Ishikawa (cell line): ENCODE measurements around the gene COL6A5.

ENCODE experiments used
- CEBPB ChIP-seq: IDR thresholded peaks from 2 replicates; pipeline ENCODE4 v1.6.1; 2012
- CREB1 ChIP-seq: IDR thresholded peaks from 2 replicates; pipeline ENCODE4 v1.6.1; 2012; ENCODE audit warnings: low read depth
- EGR1 ChIP-seq: IDR thresholded peaks from 2 replicates; pipeline ENCODE4 v1.6.1; 2012
- EP300 ChIP-seq: IDR thresholded peaks from 2 replicates; pipeline ENCODE4 v1.6.1; 2012; ENCODE audit warnings: borderline replicate concordance
- FOXM1 ChIP-seq: IDR thresholded peaks from 2 replicates; pipeline ENCODE4 v1.6.1; 2012; ENCODE audit warnings: low read depth, borderline replicate concordance
- MAX ChIP-seq: IDR thresholded peaks from 2 replicates; pipeline ENCODE4 v1.6.1; 2012
- NFIC ChIP-seq: IDR thresholded peaks from 2 replicates; pipeline ENCODE4 v1.6.1; 2012
- RAD21 ChIP-seq: IDR thresholded peaks from 2 replicates; pipeline ENCODE4 v1.6.1; 2012; ENCODE audit warnings: low read depth
- TAF1 ChIP-seq: IDR thresholded peaks from 2 replicates; pipeline ENCODE4 v1.6.1; 2012; ENCODE audit warnings: low read depth, mild to moderate bottlenecking
- TCF12 ChIP-seq: IDR thresholded peaks from 2 replicates; pipeline ENCODE4 v1.6.1; 2012; ENCODE audit warnings: low read depth
- TEAD4 ChIP-seq: IDR thresholded peaks from 2 replicates; pipeline ENCODE4 v1.6.1; 2012
- YY1 ChIP-seq: IDR thresholded peaks from 2 replicates; pipeline ENCODE4 v1.6.1; 2012; ENCODE audit warnings: low read depth
- ZBTB7A ChIP-seq: IDR thresholded peaks from 2 replicates; pipeline ENCODE4 v1.6.1; 2012; ENCODE audit warnings: low read depth
- TF ChIP-seq, protein P1 (sequence below): IDR thresholded peaks from 2 replicates; pipeline ENCODE4 v1.6.1; 2012
- TF ChIP-seq, protein P2 (sequence below): IDR thresholded peaks from 2 replicates; pipeline ENCODE4 v1.6.1; 2012; ENCODE audit warnings: low read depth, mild to moderate bottlenecking

Gene COL6A5

DNA sequence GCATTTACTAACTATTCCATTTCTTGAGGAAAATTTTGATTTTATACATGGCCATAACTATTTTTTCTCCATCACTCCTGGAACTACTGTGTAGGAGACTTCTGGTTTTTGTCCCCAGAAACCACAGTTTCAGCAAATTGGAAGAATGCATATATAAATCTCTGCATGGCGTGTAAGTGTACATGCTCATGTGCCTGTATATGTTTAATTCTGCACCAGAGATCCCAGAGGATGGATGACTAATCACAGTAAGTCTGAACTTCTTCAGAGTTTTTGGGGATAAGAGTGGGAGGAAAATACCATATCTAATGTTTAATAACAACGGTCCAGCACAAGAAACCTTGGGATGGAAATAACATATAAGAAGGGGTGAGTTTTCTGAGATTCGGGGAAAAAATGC lies 160.6 kb downstream of the COL6A5 start:
- TF ChIP-seq EP300 (no peak), TEAD4 (no peak), TCF12 (no peak), ZBTB7A (no peak), TAF1 (no peak)
- TF ChIP-seq, protein P1, sequence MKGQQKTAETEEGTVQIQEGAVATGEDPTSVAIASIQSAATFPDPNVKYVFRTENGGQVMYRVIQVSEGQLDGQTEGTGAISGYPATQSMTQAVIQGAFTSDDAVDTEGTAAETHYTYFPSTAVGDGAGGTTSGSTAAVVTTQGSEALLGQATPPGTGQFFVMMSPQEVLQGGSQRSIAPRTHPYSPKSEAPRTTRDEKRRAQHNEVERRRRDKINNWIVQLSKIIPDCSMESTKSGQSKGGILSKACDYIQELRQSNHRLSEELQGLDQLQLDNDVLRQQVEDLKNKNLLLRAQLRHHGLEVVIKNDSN, result no peak
- TF ChIP-seq, protein P2, sequence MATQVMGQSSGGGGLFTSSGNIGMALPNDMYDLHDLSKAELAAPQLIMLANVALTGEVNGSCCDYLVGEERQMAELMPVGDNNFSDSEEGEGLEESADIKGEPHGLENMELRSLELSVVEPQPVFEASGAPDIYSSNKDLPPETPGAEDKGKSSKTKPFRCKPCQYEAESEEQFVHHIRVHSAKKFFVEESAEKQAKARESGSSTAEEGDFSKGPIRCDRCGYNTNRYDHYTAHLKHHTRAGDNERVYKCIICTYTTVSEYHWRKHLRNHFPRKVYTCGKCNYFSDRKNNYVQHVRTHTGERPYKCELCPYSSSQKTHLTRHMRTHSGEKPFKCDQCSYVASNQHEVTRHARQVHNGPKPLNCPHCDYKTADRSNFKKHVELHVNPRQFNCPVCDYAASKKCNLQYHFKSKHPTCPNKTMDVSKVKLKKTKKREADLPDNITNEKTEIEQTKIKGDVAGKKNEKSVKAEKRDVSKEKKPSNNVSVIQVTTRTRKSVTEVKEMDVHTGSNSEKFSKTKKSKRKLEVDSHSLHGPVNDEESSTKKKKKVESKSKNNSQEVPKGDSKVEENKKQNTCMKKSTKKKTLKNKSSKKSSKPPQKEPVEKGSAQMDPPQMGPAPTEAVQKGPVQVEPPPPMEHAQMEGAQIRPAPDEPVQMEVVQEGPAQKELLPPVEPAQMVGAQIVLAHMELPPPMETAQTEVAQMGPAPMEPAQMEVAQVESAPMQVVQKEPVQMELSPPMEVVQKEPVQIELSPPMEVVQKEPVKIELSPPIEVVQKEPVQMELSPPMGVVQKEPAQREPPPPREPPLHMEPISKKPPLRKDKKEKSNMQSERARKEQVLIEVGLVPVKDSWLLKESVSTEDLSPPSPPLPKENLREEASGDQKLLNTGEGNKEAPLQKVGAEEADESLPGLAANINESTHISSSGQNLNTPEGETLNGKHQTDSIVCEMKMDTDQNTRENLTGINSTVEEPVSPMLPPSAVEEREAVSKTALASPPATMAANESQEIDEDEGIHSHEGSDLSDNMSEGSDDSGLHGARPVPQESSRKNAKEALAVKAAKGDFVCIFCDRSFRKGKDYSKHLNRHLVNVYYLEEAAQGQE, result no peak

DNA sequence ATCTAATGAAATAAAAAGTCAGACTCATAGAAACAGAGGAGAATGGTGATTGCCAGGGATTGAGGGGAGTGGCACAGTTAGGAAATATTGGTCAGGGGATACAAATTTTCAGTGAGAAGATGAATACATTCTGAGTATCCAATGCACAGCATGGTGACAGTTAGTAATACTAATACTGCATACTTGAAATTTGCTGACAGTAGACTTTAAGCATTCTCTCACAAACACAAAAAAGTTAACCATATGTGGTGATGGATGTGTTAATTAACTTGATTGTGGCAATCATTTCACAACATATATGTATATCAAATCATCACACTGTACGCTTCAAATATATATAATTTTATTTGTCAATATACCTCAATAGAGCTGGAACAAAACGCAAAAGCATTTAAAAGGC lies 162.3 kb downstream of the COL6A5 start:
- TF ChIP-seq ZBTB7A, result no peak
- no peak for TF ChIP-seq TCF12
- TF ChIP-seq EGR1, result no peak
- TF ChIP-seq, protein P2, result no peak

GRCh38 chr3:130509008-130509407 lies 163.5 kb downstream of the COL6A5 start:
- TF ChIP-seq RAD21 (no peak), EGR1 (no peak), TEAD4 (no peak), EP300 (no peak), MAX (no peak), CREB1 (no peak), FOXM1 (no peak), YY1 (no peak), CEBPB (no peak), TCF12 (no peak), ZBTB7A (no peak), NFIC (no peak), TAF1 (no peak)
- TF ChIP-seq, protein P2, result no peak
- TF ChIP-seq, protein P1, result no peak

- no peak for TF ChIP-seq CREB1
- TF ChIP-seq, protein P2, result no peak
- no peak for TF ChIP-seq NFIC
- no peak for TF ChIP-seq TEAD4
- no peak for TF ChIP-seq FOXM1
- no peak for TF ChIP-seq MAX
- no peak for TF ChIP-seq EGR1
- no peak for TF ChIP-seq ZBTB7A
Observed at GRCh38 chr3:130514681-130515080, 169.2 kb downstream of the COL6A5 start.
